ENCODE results near the gene THAP5. TPM values are rescaled to one million over a fixed set of nuclear protein-coding genes. Genes with fewer than 3 reads are reported as not detected.

THAP5 gene
- total and polyA plus RNA-seq, 5 donors: 10.0 to 31.1 (median 30.5) TPM

- Histone ChIP-seq H3K9me3 (ENCODE audit: control insufficient read depth, low read length) (peaks cover 4% of the 10 kb centered on the region), H3K4me1 (ENCODE audit: control insufficient read depth, insufficient read depth, low read length) (no peaks in the 10 kb centered on the region), H3K27ac (ENCODE audit: low read length) (no peak overlapping the region), H3K27me3 (ENCODE audit: control insufficient read depth, insufficient read depth) (no peaks in the 10 kb centered on the region), H3K4me3 (ENCODE audit: low read length) (no peak overlapping the region)
- ATAC-seq (no peak), DNase-seq (no peak)
- WGBS: 91% methylated on average over 1 of the region's 1 CpG
- intact Hi-C loops (cut with DNase I): no loop called here
Measured at GRCh38 chr7:108584211-108584610, 14.7 kb upstream of the THAP5 start.

- 70% methylated on average over 4 of the region's 4 CpGs for WGBS
- Histone ChIP-seq H3K4me3 (ENCODE audit: low read length) (no peak overlapping the region), H3K4me1 (ENCODE audit: control insufficient read depth, insufficient read depth, low read length) (no peaks in the 10 kb centered on the region), H3K9me3 (ENCODE audit: control insufficient read depth, low read length) (peaks cover 4% of the 10 kb centered on the region), H3K27ac (ENCODE audit: low read length) (no peak overlapping the region), H3K27me3 (ENCODE audit: control insufficient read depth, insufficient read depth) (no peaks in the 10 kb centered on the region)
- ATAC-seq (no peak), DNase-seq (no peak)
- intact Hi-C loops (cut with DNase I): no loop called here
Measured at GRCh38 chr7:108581655-108582491, 12.4 kb upstream of the THAP5 start.

DNA sequence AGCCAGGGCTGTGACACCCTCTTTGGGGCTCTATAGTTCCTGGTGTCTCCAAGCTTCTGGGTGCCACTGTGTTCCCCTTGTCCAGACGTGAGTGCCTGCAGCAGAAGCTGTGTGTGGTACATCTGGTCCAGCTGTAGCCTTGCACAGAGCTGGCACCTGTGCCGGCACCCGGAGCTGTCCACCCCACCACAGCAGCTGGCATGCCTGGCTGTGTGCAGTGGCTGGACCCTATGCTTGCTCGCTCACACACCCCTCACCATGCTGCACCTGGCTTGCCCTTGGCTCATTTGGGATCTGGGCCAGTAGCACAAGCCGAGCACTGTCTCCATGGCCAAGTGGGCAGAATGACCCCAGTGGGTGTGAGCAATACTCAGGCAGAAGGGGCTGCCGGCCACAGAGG lies 10.8 kb upstream of the THAP5 start:
- WGBS: 81% methylated on average over 6 of the region's 6 CpGs
- ATAC-seq (peak; percentile 16 to 24), DNase-seq (no peak)
- Histone ChIP-seq H3K4me3 (ENCODE audit: low read length) (no peak overlapping the region), H3K27ac (ENCODE audit: low read length) (no peak overlapping the region), H3K27me3 (ENCODE audit: control insufficient read depth, insufficient read depth) (no peaks in the 10 kb centered on the region), H3K4me1 (ENCODE audit: control insufficient read depth, insufficient read depth, low read length) (no peaks in the 10 kb centered on the region), H3K9me3 (ENCODE audit: control insufficient read depth, low read length) (peaks cover 4% of the 10 kb centered on the region)
- intact Hi-C loops (cut with DNase I): no loop called here

DNA sequence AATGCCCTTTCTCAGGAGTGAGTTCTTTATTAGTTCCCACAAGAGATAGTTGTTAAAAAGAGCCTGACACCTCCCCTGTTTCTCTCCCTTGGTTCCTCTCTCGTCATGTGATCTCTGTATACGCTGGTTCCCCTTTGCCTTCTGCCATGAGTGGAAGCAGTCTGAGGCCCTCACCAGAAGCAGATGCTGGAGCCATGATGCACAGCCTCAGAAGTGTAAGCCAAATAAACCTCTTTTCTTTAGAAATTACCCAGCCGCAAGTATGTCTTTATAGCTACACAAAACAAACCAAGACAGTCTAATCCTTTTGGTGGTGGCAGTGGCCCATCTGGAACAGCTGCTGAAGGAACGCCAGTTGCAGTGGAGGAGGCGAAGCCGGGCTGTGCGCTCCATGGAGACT lies 9.4 kb upstream of the THAP5 start:
- DNase-seq: no peak
- Histone ChIP-seq H3K27me3 (ENCODE audit: control insufficient read depth, insufficient read depth) (no peaks in the 10 kb centered on the region), H3K9me3 (ENCODE audit: control insufficient read depth, low read length) (peaks cover 4% of the 10 kb centered on the region), H3K27ac (ENCODE audit: low read length) (no peak overlapping the region), H3K4me3 (ENCODE audit: low read length) (no peak overlapping the region), H3K4me1 (ENCODE audit: control insufficient read depth, insufficient read depth, low read length) (no peaks in the 10 kb centered on the region)
- ATAC-seq: no peak
- intact Hi-C loops (cut with DNase I): no loop called here
- WGBS: 98% methylated on average over 7 of the region's 7 CpGs

GRCh38 chr7:108576116-108576515 lies 6.6 kb upstream of the THAP5 start:
- intact Hi-C loops (cut with DNase I): no loop called here
- Histone ChIP-seq H3K4me3 (ENCODE audit: low read length) (no peak overlapping the region), H3K9me3 (ENCODE audit: control insufficient read depth, low read length) (peaks cover 4% of the 10 kb centered on the region), H3K4me1 (ENCODE audit: control insufficient read depth, insufficient read depth, low read length) (no peaks in the 10 kb centered on the region), H3K27me3 (ENCODE audit: control insufficient read depth, insufficient read depth) (no peaks in the 10 kb centered on the region), H3K27ac (ENCODE audit: low read length) (no peak overlapping the region)
- DNase-seq (no peak), ATAC-seq (no peak)
- 100% methylated on average over 1 of the region's 1 CpG for WGBS

- 88% methylated on average over 2 of the region's 2 CpGs for WGBS
- no peak overlapping the region for H3K4me3 ChIP-seq (ENCODE audit: low read length)
- no peaks in the 10 kb centered on the region for H3K27me3 ChIP-seq (ENCODE audit: control insufficient read depth, insufficient read depth)
- intact Hi-C loops (cut with DNase I): no loop called here
- ATAC-seq (no peak), DNase-seq (no peak)
- H3K27ac ChIP-seq (ENCODE audit: low read length): no peak overlapping the region
- peaks cover 4% of the 10 kb centered on the region for H3K9me3 ChIP-seq (ENCODE audit: control insufficient read depth, low read length)
- H3K4me1 ChIP-seq (ENCODE audit: control insufficient read depth, insufficient read depth, low read length): no peaks in the 10 kb centered on the region
Measured at GRCh38 chr7:108575156-108575555, 5.7 kb upstream of the THAP5 start.

DNA sequence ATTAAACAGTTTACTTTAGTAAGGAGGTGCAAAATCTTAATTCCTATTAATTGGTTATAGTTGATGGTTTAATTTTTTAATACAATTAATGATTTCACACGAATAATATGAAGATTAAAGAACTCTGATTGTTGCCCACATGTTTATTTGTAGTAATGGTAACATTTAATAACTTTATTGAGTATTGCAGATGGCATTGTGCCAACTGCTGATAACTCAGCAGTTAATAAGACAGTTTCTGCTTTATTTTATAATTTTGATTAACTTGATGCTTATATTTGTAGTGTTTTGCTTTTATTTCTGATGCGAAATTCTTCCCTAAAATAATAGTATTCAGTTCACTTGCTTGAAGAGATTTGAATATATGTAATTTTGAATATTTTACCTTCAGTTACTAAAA lies 3.0 kb upstream of the THAP5 start:
- WGBS: 95% methylated on average over 2 of the region's 2 CpGs
- no peaks in the 10 kb centered on the region for H3K4me1 ChIP-seq (ENCODE audit: control insufficient read depth, insufficient read depth, low read length)
- ATAC-seq (no peak), DNase-seq (no peak)
- no peak overlapping the region for H3K27ac ChIP-seq (ENCODE audit: low read length)
- no peaks in the 10 kb centered on the region for H3K27me3 ChIP-seq (ENCODE audit: control insufficient read depth, insufficient read depth)
- intact Hi-C loops (cut with DNase I): no loop called here
- H3K4me3 ChIP-seq (ENCODE audit: low read length): no peak overlapping the region
- no peaks in the 10 kb centered on the region for H3K9me3 ChIP-seq (ENCODE audit: control insufficient read depth, low read length)

DNA sequence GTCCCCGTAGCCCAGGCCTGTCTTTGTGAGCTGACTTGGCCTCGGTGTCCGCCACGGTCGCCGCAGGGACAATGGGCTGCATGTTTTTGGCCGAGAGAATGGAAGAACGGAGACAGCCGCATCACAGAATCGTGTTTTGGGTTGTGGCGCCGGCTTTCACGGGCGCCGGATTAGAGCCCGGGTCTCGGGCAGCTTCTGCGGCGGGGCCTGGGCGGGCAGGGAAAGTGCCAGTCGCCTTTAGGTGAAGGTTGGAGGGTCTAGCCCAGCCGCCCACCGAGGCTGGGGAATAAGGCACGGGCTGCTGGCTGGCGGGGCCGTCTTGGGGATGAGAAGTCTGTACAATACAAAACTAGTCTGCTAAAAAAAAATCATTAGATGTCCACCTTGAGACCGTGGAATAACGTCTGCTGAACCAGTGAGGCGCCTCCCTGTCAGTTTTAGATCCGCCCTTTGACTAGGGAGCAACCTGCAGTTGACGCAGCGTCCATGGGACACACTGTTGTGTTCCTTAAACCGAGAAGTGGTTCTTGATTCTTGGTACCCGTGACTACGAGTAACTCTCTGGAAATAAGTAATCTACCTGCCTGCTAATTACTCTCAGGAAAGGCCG lies 745 bp upstream of the THAP5 start:
- DNase-seq: peak in 2 of 3 donors; percentile 42 to 54
- no peaks in the 10 kb centered on the region for H3K9me3 ChIP-seq (ENCODE audit: control insufficient read depth, low read length)
- peak overlapping the region; percentile 71 for H3K4me3 ChIP-seq (ENCODE audit: low read length)
- no peaks in the 10 kb centered on the region for H3K4me1 ChIP-seq (ENCODE audit: control insufficient read depth, insufficient read depth, low read length)
- intact Hi-C loops (cut with DNase I): no loop called here
- WGBS: under 1% methylated on average over 36 of the region's 36 CpGs
- peak; percentile 40 to 49 for ATAC-seq
- peak overlapping the region; percentile 89 for H3K27ac ChIP-seq (ENCODE audit: low read length)
- no peaks in the 10 kb centered on the region for H3K27me3 ChIP-seq (ENCODE audit: control insufficient read depth, insufficient read depth)

DNA sequence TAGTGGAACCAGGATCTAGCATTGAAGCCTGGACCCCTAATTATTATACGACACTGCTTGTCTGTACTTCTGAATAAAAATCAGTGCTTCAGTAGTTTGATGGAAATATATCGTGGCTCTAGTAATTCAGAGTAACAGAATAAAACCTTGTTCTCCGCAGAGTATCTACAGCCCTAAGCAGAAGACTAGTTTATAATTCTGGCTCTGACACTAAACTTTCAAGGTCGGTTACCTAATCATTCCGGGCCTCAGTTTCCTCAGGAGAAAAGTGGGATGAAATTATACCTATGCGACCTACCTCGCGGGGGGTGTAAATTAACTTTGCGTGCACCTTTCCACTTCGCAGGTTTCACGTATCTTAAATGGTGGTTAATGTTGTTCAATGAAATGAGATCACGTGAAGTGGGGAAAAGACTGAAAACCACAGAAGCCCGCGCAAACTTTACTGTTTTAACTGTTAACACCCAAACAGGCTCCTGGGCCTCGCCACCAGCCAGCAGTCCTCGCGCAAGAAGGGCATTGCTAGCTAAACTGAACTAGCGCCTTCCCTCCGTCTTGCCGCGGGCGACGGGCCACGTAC lies 615 bp downstream of the THAP5 start:
- intact Hi-C loops (cut with DNase I): no loop called here
- 11% methylated on average over 24 of the region's 24 CpGs for WGBS
- Histone ChIP-seq H3K4me1 (ENCODE audit: control insufficient read depth, insufficient read depth, low read length) (no peaks in the 10 kb centered on the region), H3K9me3 (ENCODE audit: control insufficient read depth, low read length) (no peaks in the 10 kb centered on the region), H3K27ac (ENCODE audit: low read length) (peak overlapping the region; percentile 99), H3K27me3 (ENCODE audit: control insufficient read depth, insufficient read depth) (no peaks in the 10 kb centered on the region), H3K4me3 (ENCODE audit: low read length) (peak overlapping the region; percentile 77)
- no peak for ATAC-seq
- DNase-seq: no peak

- ATAC-seq: no peak
- no peaks in the 10 kb centered on the region for H3K27me3 ChIP-seq (ENCODE audit: control insufficient read depth, insufficient read depth)
- H3K27ac ChIP-seq (ENCODE audit: low read length): no peak overlapping the region
- no peak for DNase-seq
- no peaks in the 10 kb centered on the region for H3K9me3 ChIP-seq (ENCODE audit: control insufficient read depth, low read length)
- H3K4me1 ChIP-seq (ENCODE audit: control insufficient read depth, insufficient read depth, low read length): no peaks in the 10 kb centered on the region
- H3K4me3 ChIP-seq (ENCODE audit: low read length): no peak overlapping the region
- intact Hi-C loops (cut with DNase I): no loop called here
Measured at GRCh38 chr7:108565987-108566386, 3.5 kb downstream of the THAP5 start.

DNA sequence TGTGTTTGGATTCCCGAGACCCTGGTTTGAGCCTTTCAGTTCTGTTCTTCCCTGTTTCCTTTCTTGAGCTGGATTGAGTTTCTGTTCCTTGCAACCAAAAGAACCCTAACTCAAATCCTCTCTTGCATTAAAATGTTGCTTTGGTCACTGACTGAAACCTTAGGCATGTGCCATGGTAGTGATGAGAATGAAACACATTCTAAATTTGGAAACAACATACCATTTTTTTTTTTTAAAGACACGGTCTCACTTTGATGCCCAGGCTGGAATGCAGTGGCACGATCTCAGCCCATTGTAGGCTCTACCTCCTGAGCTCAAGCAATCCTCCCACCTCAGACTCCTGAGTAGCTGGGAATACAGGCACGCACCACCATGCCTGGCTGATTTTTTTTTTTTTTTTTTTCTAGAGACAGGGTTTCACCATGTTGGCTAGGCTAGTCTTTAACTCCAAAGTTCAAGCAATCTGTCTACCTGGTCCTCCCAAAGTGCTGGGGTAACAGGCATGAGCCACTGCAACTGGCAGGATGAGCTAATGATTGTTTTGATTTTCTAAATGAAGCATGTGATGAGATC lies 8.4 kb downstream of the THAP5 start:
- WGBS: 84% methylated on average over 4 of the region's 4 CpGs
- DNase-seq: no peak
- H3K4me3 ChIP-seq (ENCODE audit: low read length): no peak overlapping the region
- no peak for ATAC-seq
- intact Hi-C loops (cut with DNase I): no loop called here
- H3K27ac ChIP-seq (ENCODE audit: low read length): peak overlapping the region; percentile 75
- no peaks in the 10 kb centered on the region for H3K9me3 ChIP-seq (ENCODE audit: control insufficient read depth, low read length)
- no peaks in the 10 kb centered on the region for H3K27me3 ChIP-seq (ENCODE audit: control insufficient read depth, insufficient read depth)
- no peaks in the 10 kb centered on the region for H3K4me1 ChIP-seq (ENCODE audit: control insufficient read depth, insufficient read depth, low read length)

All from right cardiac atrium (tissue), 5 donors.